ENCODE measurements around the gene UPK1A.

UPK1A gene

GRCh38 chr19:35693422-35693821, 27.1 kb downstream of the UPK1A start:
- ATAC-seq: peak in 1 of 2 donors; percentile 7

GRCh38 chr19:35693835-35694599, 27.7 kb downstream of the UPK1A start:
- peak; percentile 99 to 100 for ATAC-seq

- ATAC-seq: no peak
Observed at GRCh38 chr19:35695895-35696422, 29.6 kb downstream of the UPK1A start.

- peak; percentile 31 to 33 for ATAC-seq
Observed at GRCh38 chr19:35696835-35697234, 30.5 kb downstream of the UPK1A start.

- peak; percentile 100 for ATAC-seq
Observed at GRCh38 chr19:35702223-35703012, 36.1 kb downstream of the UPK1A start.

- ATAC-seq: no peak
Observed at GRCh38 chr19:35703343-35703742, 37.0 kb downstream of the UPK1A start.

GRCh38 chr19:35704218-35704617, 37.9 kb downstream of the UPK1A start, which contains the start of gene ZBTB32:
ZBTB32 (plus strand) TSS chr19:35704558; CDS start chr19:35714627, 10,069 bp downstream.
- no peak for ATAC-seq

GRCh38 chr19:35708391-35708790, 42.1 kb downstream of the UPK1A start:
- no peak for ATAC-seq

- peak; percentile 48 to 58 for ATAC-seq
Observed at GRCh38 chr19:35710784-35711723, 44.7 kb downstream of the UPK1A start.

- ATAC-seq: peak; percentile 34 to 44
Observed at GRCh38 chr19:35712567-35713505, 46.5 kb downstream of the UPK1A start.

- ATAC-seq: no peak
Observed at GRCh38 chr19:35713506-35713850, 47.2 kb downstream of the UPK1A start.

GRCh38 chr19:35713904-35714495, 47.7 kb downstream of the UPK1A start:
- no peak for ATAC-seq

- ATAC-seq: no peak
Observed at GRCh38 chr19:35714601-35715354, 48.5 kb downstream of the UPK1A start.

- no peak for ATAC-seq
Observed at GRCh38 chr19:35715355-35715809, 49.1 kb downstream of the UPK1A start.

GRCh38 chr19:35715981-35716800, 49.9 kb downstream of the UPK1A start:
- no peak for ATAC-seq

- peak; percentile 67 to 72 for ATAC-seq
Observed at GRCh38 chr19:35716801-35717664, 50.7 kb downstream of the UPK1A start.

- peak; percentile 0 for ATAC-seq
Observed at GRCh38 chr19:35717665-35718344, 51.5 kb downstream of the UPK1A start, which contains the start of gene KMT2B. KMT2B (plus strand) TSS chr19:35718003; CDS start chr19:35718019, 16 bp downstream.
